Mucosa of gallbladder (tissue), 1 donor: ENCODE data around the gene PRKCD. TPM values are rescaled to one million over a fixed set of nuclear protein-coding genes. Genes with fewer than 3 reads are reported as not detected.

Source experiments
- DNase-seq: peaks from one replicate; pipeline ENCODE4 v3.0.0-alpha.2; 2020; ENCODE audit warnings: low spot score
- total RNA-seq: library from RNA; stranded (reverse); gene quantifications from one replicate; pipeline ENCODE4 v1.2.1, GENCODE V29; 2021
- donor health status: DM: no; HTN: no; CAD: no.

The PRKCD gene
- total RNA-seq, 1 donor from 2014 or later, result 103 TPM

GRCh38 chr3:53170325-53171063 is 9.5 kb downstream of the PRKCD start:
- DNase-seq, result no peak

DNA sequence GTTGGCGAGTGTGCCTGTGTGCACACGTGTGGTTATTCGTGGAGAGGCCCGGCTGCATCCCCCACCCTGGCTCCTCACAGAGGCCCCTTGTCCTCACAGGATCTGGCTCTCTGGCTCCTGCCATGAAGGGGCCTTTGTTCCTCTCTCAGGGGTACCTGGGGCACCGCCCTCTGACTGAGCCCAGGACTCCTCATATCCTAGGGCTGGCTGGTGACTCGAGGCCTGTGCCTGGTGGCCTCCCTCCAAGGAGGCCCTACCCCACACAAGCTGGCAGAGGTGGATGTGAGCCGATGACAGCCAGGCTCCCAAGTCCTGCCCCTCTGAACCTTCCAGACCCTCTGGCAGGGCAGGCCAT is 10.0 kb downstream of the PRKCD start:
- no peak for DNase-seq

DNA sequence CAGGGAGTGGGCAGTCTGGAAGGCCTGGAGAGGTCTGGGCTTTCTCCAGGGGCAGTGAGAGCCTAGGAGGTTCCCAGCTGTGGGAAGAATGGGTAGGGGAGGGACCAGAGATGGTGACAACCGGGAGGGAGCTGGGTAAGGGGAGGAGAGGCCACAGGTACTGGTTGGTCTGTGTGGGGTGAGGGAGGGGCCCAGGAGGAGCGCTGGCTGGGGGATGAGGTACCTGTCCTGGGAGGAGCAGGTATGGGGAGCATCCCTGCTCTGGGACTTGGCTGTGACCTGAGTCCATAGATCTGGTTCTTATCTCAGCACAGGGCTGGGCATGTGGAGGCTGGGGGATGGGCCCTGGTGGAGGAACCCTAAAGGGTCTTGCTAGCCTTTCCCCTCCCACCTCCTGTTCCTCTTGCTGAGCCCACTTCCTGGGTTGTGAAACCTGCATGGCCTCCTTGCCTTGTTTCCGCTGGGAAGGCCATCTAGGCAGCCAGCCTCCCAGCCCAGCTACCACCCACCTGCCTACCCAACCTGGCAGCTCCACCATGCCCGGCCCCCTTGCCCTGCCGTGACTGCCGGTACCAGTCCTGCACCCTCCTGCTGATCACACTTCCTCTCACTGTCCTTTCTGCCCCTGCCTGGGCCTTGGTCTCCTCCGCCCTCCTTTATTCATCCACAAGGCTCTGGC is 11.0 kb downstream of the PRKCD start:
- peak; percentile 55 for DNase-seq

DNA sequence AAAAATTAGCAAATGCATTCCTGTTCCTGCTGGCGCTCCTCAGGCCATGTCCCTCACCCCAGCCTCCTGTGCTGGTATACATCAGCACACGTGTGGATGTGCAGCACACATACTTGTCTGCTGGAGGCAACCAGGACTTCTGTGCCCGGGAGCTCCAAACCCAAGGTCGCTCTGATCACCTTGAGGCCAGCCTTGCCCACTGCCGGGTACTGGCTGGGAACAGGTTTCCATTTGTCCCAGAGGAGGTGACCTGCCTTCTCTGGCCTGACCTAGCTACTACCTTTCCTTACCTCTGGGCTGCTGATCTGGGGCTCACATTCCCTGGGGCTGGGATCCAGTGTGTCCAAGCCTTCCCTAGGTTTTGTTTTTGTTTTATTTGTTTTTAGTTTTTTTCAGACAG is 12.1 kb downstream of the PRKCD start:
- DNase-seq, result no peak

GRCh38 chr3:53174346-53175250 is 13.6 kb downstream of the PRKCD start:
- DNase-seq, result no peak

DNA sequence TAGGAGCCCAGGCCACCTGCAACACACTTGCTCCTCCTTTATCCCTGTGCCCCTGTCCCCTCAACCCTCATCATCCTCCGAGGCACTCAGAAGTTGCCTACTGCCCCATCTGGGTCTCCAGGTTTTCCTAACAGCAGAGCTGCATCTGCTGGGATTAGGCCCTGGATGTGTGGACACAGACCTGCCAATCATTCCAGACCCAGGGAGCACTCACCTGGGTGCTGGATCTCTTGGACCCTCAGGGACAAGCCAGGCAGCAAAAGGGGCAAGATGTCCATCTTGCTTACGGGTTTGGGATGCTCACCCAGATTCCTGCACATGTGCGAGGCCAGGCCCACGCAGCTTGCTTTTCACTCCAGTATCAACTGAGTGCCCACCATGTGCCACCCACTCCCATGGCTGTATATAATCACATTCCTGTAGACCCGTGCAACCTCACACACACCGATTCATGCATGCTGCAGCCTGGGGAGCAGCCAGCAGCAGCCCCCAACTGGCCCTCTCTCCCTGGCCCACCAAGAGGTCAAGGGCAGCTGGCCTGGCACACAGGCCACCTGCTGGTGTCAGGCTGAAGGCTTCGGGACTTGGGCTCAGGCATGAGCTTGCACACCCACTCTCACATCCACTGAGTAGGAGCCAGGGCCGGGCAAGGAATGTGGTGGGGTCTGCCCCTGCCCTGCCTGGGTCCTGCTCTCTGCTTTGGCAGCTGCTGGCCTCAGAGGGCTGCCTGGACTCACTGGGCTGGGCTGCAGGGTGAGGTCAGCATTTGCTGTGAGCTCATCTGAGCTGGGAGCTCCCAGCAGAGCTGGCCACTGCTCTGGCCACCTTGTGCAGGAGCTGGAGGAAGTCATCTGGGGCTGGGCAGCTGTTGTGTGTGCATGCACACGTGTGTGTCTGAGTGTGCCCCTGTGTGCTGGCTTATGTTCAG is 14.9 kb downstream of the PRKCD start:
- DNase-seq, result no peak

DNA sequence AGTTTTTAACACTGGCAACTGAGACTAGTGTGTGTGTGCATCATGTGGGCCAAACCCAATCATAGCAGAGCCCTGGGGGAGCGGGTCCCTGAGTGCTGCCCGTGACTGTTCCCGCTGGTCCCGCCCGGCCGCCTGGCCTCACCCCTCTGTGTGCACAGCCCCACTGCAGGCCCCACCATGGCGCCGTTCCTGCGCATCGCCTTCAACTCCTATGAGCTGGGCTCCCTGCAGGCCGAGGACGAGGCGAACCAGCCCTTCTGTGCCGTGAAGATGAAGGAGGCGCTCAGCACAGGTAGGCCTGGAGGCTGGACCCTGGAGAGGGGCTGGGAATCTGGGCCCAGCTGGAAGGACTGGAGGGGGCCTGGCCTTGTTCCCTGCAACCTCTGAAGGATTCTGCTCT is 17.2 kb downstream of the PRKCD start:
- no peak for DNase-seq

GRCh38 chr3:53179580-53179979 is 18.6 kb downstream of the PRKCD start:
- DNase-seq, result no peak

DNA sequence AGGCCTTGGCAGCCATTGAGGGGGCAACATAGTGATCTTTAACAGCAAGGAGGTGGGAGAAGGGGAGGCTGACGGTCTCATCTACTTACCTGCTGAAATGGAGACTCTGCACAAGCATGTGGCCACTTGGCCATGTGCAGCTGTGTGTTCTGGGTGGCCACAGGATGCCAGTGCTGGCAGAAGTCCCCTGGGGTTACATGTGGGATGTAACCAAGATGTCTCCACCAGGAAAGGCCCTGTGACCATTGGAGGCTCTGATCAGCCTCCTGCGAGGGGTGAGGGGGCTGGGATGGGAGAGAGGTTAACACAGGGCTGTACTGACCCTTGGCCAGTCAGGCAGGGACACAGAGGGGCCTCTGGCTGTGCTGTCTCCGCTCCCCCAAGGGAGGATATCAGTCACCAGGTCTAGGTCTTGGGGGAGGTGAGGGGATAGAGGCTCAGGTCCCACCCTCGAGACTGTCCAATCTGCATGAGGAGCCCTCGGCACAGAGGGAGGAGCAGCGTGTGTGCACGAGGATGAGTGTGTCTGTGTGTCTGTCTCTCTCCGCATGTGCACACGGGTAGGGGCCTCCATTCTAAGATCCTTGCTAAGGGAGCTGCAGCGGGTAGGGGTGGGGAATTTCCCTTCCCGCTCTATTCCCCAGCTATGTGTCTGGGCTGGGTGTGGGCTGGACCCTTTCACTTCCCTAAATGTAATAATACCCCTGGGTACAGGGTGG is 19.5 kb downstream of the PRKCD start:
- DNase-seq, result no peak

DNA sequence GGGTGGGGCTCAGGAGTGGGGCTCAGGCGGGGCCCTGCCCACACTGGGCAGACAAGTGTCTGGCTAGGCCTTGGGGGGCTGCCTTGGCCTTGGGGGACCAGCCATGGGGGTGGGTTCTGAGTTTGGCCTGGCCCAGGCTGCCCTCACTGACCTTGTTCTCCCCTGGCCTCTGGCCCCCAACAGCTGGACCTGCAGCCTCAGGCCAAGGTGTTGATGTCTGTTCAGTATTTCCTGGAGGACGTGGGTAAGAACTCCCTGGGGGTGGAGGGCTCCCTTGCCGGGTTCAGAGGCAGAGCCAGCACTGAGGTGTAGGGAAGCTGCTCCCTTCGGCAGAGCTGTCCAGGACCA is 20.0 kb downstream of the PRKCD start:
- DNase-seq, result no peak

- DNase-seq, result no peak
Observed at GRCh38 chr3:53181528-53181927, 20.5 kb downstream of the PRKCD start.

DNA sequence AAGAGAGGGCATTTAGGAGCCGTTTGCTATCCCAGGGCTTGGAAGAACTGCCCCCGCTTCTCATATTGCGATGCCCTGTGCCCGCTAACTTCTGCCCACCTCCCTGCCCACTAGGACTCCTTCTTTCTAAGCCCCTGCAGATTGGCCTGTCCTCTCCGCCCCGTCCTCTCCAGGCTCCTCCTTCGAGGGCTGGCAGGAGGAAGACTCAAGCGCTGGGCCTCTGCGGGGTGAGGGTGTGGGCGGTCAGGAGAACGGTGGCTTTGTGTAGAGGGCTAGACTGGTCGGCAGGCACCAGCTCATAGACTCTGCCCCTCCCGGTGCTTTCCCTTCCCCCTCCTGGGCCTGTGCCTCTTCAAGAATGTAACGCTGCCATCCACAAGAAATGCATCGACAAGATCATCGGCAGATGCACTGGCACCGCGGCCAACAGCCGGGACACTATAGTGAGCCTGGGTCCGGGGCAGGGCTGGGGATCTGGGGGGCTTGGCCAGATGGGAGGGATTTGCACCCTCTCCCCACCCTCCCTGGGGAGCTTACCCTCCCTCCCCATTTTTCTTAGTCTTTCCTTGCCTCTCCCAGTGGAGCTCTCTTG is 21.9 kb downstream of the PRKCD start:
- DNase-seq, result no peak

- DNase-seq, result no peak
Observed at GRCh38 chr3:53183514-53183913, 22.5 kb downstream of the PRKCD start.

DNA sequence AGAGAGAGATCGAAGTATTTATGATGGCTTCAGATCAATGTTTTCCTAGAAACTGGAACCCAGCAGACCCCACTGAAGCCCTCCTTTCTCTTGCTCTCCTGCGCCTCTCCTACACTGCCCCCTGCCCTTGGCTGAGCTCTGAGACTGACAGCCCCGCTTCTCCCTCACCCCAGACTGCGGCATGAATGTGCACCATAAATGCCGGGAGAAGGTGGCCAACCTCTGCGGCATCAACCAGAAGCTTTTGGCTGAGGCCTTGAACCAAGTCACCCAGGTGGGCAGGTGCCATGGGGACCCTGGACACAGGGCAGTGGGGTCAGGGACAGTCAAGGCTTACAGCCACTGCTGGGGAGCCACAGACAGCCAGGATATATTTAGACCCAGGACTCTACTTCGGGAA is 23.7 kb downstream of the PRKCD start:
- DNase-seq, result no peak

- DNase-seq, result no peak
Observed at GRCh38 chr3:53185761-53186465, 24.9 kb downstream of the PRKCD start.

DNA sequence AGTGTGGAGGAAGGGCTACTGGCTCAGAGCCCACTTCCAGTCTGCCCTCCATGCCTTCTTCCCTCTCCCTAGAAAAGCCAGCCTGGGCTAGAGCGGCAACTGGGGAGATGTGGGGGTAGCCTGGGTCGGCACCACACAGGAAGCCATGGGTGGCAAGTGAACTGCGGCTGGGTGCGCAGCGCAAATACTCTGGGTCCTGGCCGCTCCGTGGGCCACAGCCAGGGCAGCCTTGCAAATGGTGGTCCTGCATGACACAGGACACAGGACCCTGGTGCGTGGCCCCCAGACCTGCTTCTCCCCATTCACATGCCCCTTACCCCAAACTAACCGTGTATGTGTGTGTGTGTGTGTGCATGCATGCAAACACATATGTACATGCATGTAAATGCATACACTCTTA is 25.7 kb downstream of the PRKCD start:
- DNase-seq, result no peak

GRCh38 chr3:53187430-53187829 is 26.4 kb downstream of the PRKCD start:
- DNase-seq, result no peak

GRCh38 chr3:53188136-53188685 is 27.2 kb downstream of the PRKCD start:
- no peak for DNase-seq

DNA sequence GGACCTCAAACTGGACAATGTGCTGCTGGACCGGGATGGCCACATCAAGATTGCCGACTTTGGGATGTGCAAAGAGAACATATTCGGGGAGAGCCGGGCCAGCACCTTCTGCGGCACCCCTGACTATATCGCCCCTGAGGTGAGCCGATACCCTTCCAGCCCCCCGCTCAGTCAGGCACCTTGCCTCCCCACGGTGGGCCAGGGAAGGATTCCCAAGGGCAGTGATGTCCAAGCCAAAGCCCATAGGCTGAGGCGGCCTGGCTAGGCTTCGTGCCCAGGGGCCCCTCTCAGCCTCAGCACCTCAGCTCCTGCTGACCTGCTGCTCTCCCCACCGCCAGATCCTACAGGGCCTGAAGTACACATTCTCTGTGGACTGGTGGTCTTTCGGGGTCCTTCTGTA is 27.7 kb downstream of the PRKCD start:
- DNase-seq, result no peak

DNA sequence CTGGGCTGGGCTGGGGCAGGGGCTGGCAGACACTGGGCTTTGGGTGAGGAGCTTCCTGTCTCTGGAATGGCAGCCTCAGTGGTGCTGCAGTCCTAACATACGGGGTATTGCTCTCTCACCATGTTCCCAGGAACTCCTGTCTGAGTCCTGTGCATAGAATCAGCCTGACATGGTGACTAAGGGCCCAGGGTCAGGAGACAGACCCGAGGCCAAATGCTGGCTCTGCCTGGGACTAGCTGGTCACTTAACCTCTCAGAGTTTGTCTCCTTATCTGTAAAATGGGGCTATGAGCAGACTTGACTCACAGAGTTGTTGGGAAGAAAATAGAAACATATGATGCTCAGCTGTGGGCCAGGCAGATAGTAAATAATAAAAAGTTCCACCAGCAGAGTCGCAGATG is 28.3 kb downstream of the PRKCD start:
- no peak for DNase-seq
